IMR-90 (cell line): Measurements from ENCODE around the gene PPARD. TPM values are rescaled to one million over a fixed set of nuclear protein-coding genes. Genes with fewer than 3 reads are reported as not detected.
A peak's percentile ranks its signal among the peaks of the same experiment; 100 is the strongest.

Experiments
- ATAC-seq: fragments of 200-7000 bp; cut with Tn5 transposase; 2 replicates; pipeline ENCODE4 v1.9.1; 2020; ENCODE audit warnings: low read depth, mild to moderate bottlenecking, moderate library complexity
- BruUV-seq: library from RNA; stranded (reverse); fragments of 400-500 nt; replicated peaks from 2 replicates; lab custom pipeline; 2021; lab: Mats Ljungman, UMichigan
- CTCF ChIA-PET: fragments of 300-600 bp; formaldehyde crosslinking; extraction: SDS; loops from one replicate; lab custom pipeline; 2021; ENCODE audit warnings: antibody characterized with exemption; lab: Yijun Ruan, JAX
- POLR2A ChIA-PET: fragments of 300-600 bp; sonication (Branson Sonifier 250); formaldehyde crosslinking; loops from one replicate; lab custom pipeline; 2022; ENCODE audit warnings: antibody characterized with exemption; ENCODE audit not compliant: unreplicated experiment; lab: Charles Lee
- DNase-seq: peaks from one replicate; pipeline ENCODE4 v3.0.0; 2013
- H2AFZ ChIP-seq: replicated peaks from 2 replicates; pipeline ENCODE3; 2013; ENCODE audit warnings: low read length, mild to moderate bottlenecking; ENCODE audit not compliant: poor library complexity
- H2AK5ac ChIP-seq: 2 replicates; pipeline ENCODE4 v1.6.1; 2013; ENCODE audit warnings: low read depth, low read length, inconsistent platforms
- H2AK9ac ChIP-seq: replicated peaks from 2 replicates; pipeline ENCODE3; 2013; ENCODE audit warnings: mild to moderate bottlenecking, low read depth, low read length, moderate library complexity; ENCODE audit not compliant: poor library complexity
- H2BK120ac ChIP-seq: 2 replicates; pipeline ENCODE4 v1.6.1; 2013; ENCODE audit warnings: low read depth, low read length, inconsistent platforms
- H2BK15ac ChIP-seq: 3 replicates; pipeline ENCODE4 v1.6.1; 2013; ENCODE audit warnings: low read depth, low read length, inconsistent platforms
- H2BK20ac ChIP-seq: 2 replicates; pipeline ENCODE4 v1.6.1; 2013; ENCODE audit warnings: low read depth, mild to moderate bottlenecking, inconsistent platforms, low read length, moderate library complexity
- H2BK5ac ChIP-seq: 2 replicates; pipeline ENCODE4 v1.6.1; 2013; ENCODE audit warnings: mild to moderate bottlenecking, low read depth, low read length, inconsistent platforms; ENCODE audit not compliant: poor library complexity, severe bottlenecking
- H3K14ac ChIP-seq: replicated peaks from 2 replicates; pipeline ENCODE4 v1.6.1; 2013; ENCODE audit warnings: low read depth, low read length, inconsistent platforms
- H3K18ac ChIP-seq: 2 replicates; pipeline ENCODE4 v1.6.1; 2013; ENCODE audit warnings: low read depth, low read length, control low read depth
- H3K23ac ChIP-seq: 2 replicates; pipeline ENCODE4 v1.6.1; 2013; ENCODE audit warnings: low read depth, low read length, inconsistent platforms
- H3K27ac ChIP-seq: 2 replicates; pipeline ENCODE4 v1.5.1; 2013; ENCODE audit warnings: mild to moderate bottlenecking, control low read depth, low read length; ENCODE audit not compliant: insufficient read depth
- H3K27me3 ChIP-seq: 2 replicates; pipeline ENCODE4 v1.6.1; 2013; ENCODE audit warnings: low read length; ENCODE audit not compliant: control insufficient read depth, insufficient read depth
- H3K36me3 ChIP-seq: 2 replicates; pipeline ENCODE4 v1.6.1; 2013; ENCODE audit warnings: low read length, mixed read lengths; ENCODE audit not compliant: control insufficient read depth, insufficient read depth
- H3K4ac ChIP-seq: 2 replicates; pipeline ENCODE4 v1.6.1; 2013; ENCODE audit warnings: low read depth, low read length, inconsistent platforms
- H3K4me1 ChIP-seq: 2 replicates; pipeline ENCODE4 v1.6.1; 2013; ENCODE audit warnings: low read length, mixed read lengths; ENCODE audit not compliant: control insufficient read depth, insufficient read depth
- H3K4me2 ChIP-seq: 2 replicates; pipeline ENCODE4 v1.6.1; 2013; ENCODE audit warnings: low read depth, mild to moderate bottlenecking, control low read depth, low read length, moderate library complexity
- H3K4me3 ChIP-seq: 2 replicates; pipeline ENCODE4 v1.5.1; 2013; ENCODE audit warnings: low read depth, mild to moderate bottlenecking, control low read depth, low read length, moderate library complexity; ENCODE audit not compliant: insufficient read depth
- H3K56ac ChIP-seq: 2 replicates; pipeline ENCODE4 v1.6.1; 2013; ENCODE audit warnings: low read length, inconsistent platforms; ENCODE audit not compliant: insufficient read depth; ENCODE audit errors: extremely low read depth
- H3K79me1 ChIP-seq, 2 experiments: 2 replicates each; pipeline ENCODE4 v1.6.1; 2013; ENCODE audit warnings: low read length in 2 of 2, inconsistent platforms in 1 of 2, low read depth in 1 of 2
- H3K9ac ChIP-seq: 2 replicates; pipeline ENCODE4 v1.6.1; 2013; ENCODE audit warnings: low read depth, low read length, control low read depth
- H3K9me1 ChIP-seq: 2 replicates; pipeline ENCODE4 v1.6.1; 2013; ENCODE audit warnings: low read length, inconsistent platforms; ENCODE audit not compliant: insufficient read depth
- H3K9me3 ChIP-seq: 2 replicates; pipeline ENCODE4 v1.6.1; 2013; ENCODE audit warnings: low read length; ENCODE audit not compliant: control insufficient read depth, insufficient read depth
- H4K20me1 ChIP-seq: 2 replicates; pipeline ENCODE4 v1.6.1; 2013; ENCODE audit warnings: low read length, inconsistent platforms; ENCODE audit not compliant: insufficient read depth
- H4K5ac ChIP-seq: 2 replicates; pipeline ENCODE4 v1.6.1; 2013; ENCODE audit warnings: mild to moderate bottlenecking, low read depth, low read length, control low read depth
- H4K8ac ChIP-seq, 2 experiments: 2 replicates each; pipeline ENCODE4 v1.6.1; 2013; ENCODE audit warnings: low read depth in 2 of 2, low read length in 2 of 2, control low read depth in 1 of 2, inconsistent platforms in 1 of 2
- H4K91ac ChIP-seq: 2 replicates; pipeline ENCODE4 v1.6.1; 2013; ENCODE audit warnings: low read depth, low read length, inconsistent platforms; ENCODE audit not compliant: insufficient read depth
- BHLHE40 ChIP-seq: fragments of 150-350 bp; IDR thresholded peaks from 2 replicates; pipeline ENCODE4 v1.6.1; 2016; ENCODE audit warnings: mild to moderate bottlenecking, low read depth, low read length
- CEBPB ChIP-seq: IDR thresholded peaks from 2 replicates; pipeline ENCODE4 v1.6.1; 2012; ENCODE audit warnings: low read depth, low read length, improper control_type of control experiment
- CHD1 ChIP-seq: IDR thresholded peaks from 2 replicates; pipeline ENCODE4 v1.6.1; 2012; ENCODE audit warnings: low read depth, low read length, improper control_type of control experiment
- CTCF ChIP-seq: conservative IDR thresholded peaks from 2 replicates; pipeline ENCODE4 v1.5.1; 2012; ENCODE audit warnings: mild to moderate bottlenecking, low read depth, low read length, improper control_type of control experiment
- ELK1 ChIP-seq: fragments of 150-350 bp; IDR thresholded peaks from 2 replicates; pipeline ENCODE4 v1.6.1; 2016; ENCODE audit warnings: low read depth, mild to moderate bottlenecking, low read length, moderate library complexity, borderline replicate concordance
- MAFK ChIP-seq: IDR thresholded peaks from 2 replicates; pipeline ENCODE4 v1.6.1; 2012; ENCODE audit warnings: low read depth, low read length, improper control_type of control experiment
- MXI1 ChIP-seq: IDR thresholded peaks from 2 replicates; pipeline ENCODE4 v1.6.1; 2012; ENCODE audit warnings: low read depth, mild to moderate bottlenecking, low read length, moderate library complexity, borderline replicate concordance
- RAD21 ChIP-seq: IDR thresholded peaks from 2 replicates; pipeline ENCODE4 v1.6.1; 2012; ENCODE audit warnings: low read length, improper control_type of control experiment
- RCOR1 ChIP-seq: IDR thresholded peaks from 2 replicates; pipeline ENCODE4 v1.6.1; 2012; ENCODE audit warnings: mild to moderate bottlenecking, low read length, improper control_type of control experiment; ENCODE audit not compliant: insufficient replicate concordance
- SMC3 ChIP-seq: fragments of 150-350 bp; IDR thresholded peaks from 2 replicates; pipeline ENCODE4 v1.6.1; 2016; ENCODE audit warnings: low read depth, mild to moderate bottlenecking, antibody characterized with exemption, low read length, moderate library complexity
- USF2 ChIP-seq: fragments of 150-350 bp; IDR thresholded peaks from 2 replicates; pipeline ENCODE4 v1.6.1; 2017; ENCODE audit warnings: mild to moderate bottlenecking, antibody characterized with exemption, low read length, low read depth
- dilution Hi-C: fragments of 300-500 bp; cut with HindIII; formaldehyde crosslinking; loops from one replicate; pipeline ENCODE4 v1.14.3; 2018; ENCODE audit warnings: low sequenced_read_pairs; ENCODE audit not compliant: unreplicated experiment
- in situ Hi-C: fragments of 300-500 bp; cut with MboI; formaldehyde crosslinking; loops from 3 replicates; pipeline ENCODE4 v1.14.3; 2019; ENCODE audit warnings: low sequenced_read_pairs, inconsistent platforms, mixed read lengths
- intact Hi-C: fragments of 100-400 bp; cut with micrococcal nuclease; formaldehyde crosslinking; loops from 2 replicates; pipeline ENCODE4 v1.10.0; 2022
- polyA plus RNA-seq, 3 experiments: library from polyadenylated mRNA; depleted of rRNA; stranded (reverse); fragments of >200 nt; gene quantifications; 2 replicates each; pipeline ENCODE4 v1.2.3, GENCODE V29; 2012; ENCODE audit warnings: low replicate concordance in 1 of 3
- total RNA-seq: library from RNA; depleted of rRNA; stranded (reverse); fragments of >200 nt; gene quantifications from 2 replicates; pipeline ENCODE4 v1.2.3, GENCODE V29; 2012

Gene PPARD
- total and polyA plus RNA-seq, 2 of the 4 experiments (the other 2 are of a cell fraction), result 10.4 to 69.0 TPM

- Histone ChIP-seq H3K9me1 (peaks cover 40% of the 10 kb centered on the region), H3K36me3 (peaks cover 11% of the 10 kb centered on the region)
- CTCF ChIA-PET, result no interaction called here
These were observed 23.8 kb downstream of the PPARD start for GRCh38 chr6:35366204-35366596.

More at GRCh38 chr6:35366204-35366596, 23.8 kb downstream of the PPARD start:
- Histone ChIP-seq H3K9me3 (no peaks in the 10 kb centered on the region), H2AK5ac (no peak overlapping the region), H3K4me1 (peaks cover 29% of the 10 kb centered on the region), H2AK9ac (no peak overlapping the region), H3K79me1 (peaks cover 42 to 84% of the 10 kb centered on the region in 2 experiments), H3K27ac (no peak overlapping the region), H3K27me3 (no peaks in the 10 kb centered on the region), H4K8ac (no peak overlapping the region), H4K91ac (no peak overlapping the region), H4K20me1 (peaks cover 31% of the 10 kb centered on the region), H2AFZ (no peak overlapping the region), H4K5ac (no peak overlapping the region), H3K23ac (no peak overlapping the region), H3K4ac (peak overlapping the region; percentile 44; the same call in 1 of the 2 replicates), H3K9ac (no peak overlapping the region), H3K4me3 (no peak overlapping the region), H3K18ac (no peak overlapping the region), H2BK5ac (peak overlapping the region; percentile 29), H2BK15ac (no peak overlapping the region), H3K14ac (no peak overlapping the region), H3K56ac (no peak overlapping the region), H2BK20ac (no peak overlapping the region), H3K4me2 (no peak overlapping the region), H2BK120ac (no peak overlapping the region)
- intact Hi-C loops (no loop called here), dilution Hi-C loops (no loop called here), in situ Hi-C loops (no loop called here)
- DNase-seq (no peak), ATAC-seq (no peak)
- POLR2A ChIA-PET, result no interaction called here
- BruUV-seq, result no TSS peak
- TF ChIP-seq USF2, result no peak
- no peak for TF ChIP-seq CHD1
- TF ChIP-seq ELK1, result no peak
- TF ChIP-seq CEBPB, result no peak
- TF ChIP-seq SMC3, result no peak
- TF ChIP-seq RAD21, result no peak
- no peak for TF ChIP-seq CTCF
- no peak for TF ChIP-seq BHLHE40
- TF ChIP-seq MXI1, result no peak
- TF ChIP-seq RCOR1, result no peak
- no peak for TF ChIP-seq MAFK
